Neural progenitor cell (in vitro differentiated cells): ENCODE results near the gene NUDT22.

Source experiments
- CTCF ChIP-seq: fragments of 200-600 bp; sonication (generic); IDR thresholded peaks from 2 replicates; pipeline ENCODE4 v1.5.1; 2017; ENCODE audit warnings: antibody characterized with exemption, mild to moderate bottlenecking
- EZH2 ChIP-seq: fragments of 200-600 bp; sonication (generic); IDR thresholded peaks from 2 replicates; pipeline ENCODE4 v1.6.1; 2017; ENCODE audit warnings: antibody characterized with exemption, mild to moderate bottlenecking, moderate library complexity
- EZH2phosphoT487 ChIP-seq: fragments of 200-600 bp; sonication (generic); IDR thresholded peaks from 2 replicates; pipeline ENCODE4 v1.6.1; 2017; ENCODE audit warnings: antibody characterized with exemption

DNA sequence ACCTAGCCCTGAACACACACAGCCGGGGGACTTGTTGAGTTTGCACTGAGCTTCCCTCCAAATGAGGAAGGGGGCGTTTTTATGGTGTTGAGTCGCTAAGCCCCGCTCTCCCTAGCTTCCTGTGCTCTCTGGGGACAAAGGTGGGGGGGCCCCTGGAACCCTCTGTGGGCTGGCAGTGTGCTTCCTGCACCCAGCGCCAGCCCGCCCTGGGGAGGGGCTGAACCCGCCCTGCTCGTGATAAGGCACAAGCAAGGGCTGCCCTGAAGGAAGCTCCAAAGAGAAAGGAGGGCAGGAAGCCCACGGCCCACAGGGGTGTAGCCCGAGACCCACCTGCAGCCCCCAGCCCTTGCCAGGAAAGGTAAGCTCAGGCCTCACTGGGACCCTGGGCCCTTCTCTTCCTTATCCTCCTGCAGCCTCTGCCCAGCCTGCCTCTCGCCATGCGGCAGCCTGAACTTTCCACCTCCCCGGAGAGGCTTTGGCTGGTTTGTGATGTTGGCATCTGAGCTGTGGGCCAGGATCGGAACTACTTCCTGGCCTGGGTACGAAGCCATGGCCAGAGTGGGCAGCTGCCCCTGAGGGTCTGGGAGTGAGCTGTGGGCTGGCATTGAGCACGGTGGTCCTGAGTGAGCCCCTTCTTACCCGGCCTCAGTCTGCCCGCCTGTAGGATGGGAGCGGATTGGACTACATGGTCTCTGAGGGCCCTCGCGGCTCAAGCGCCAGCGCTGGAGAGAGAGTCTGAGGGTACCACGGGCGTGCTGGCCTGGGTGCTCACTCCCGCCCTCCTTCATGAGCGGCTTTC is 19.4 kb upstream of the NUDT22 start, which contains the start of gene FERMT3:
- TF ChIP-seq EZH2phosphoT487 (no peak), CTCF (no peak), EZH2 (no peak)
